ENCODE data around the gene GDF11. TPM values are rescaled to one million over a fixed set of nuclear protein-coding genes. Genes with fewer than 3 reads are reported as not detected.

Gene GDF11
- total RNA-seq, 1 experiment from 2014 or later, result 31.8 TPM

GRCh38 chr12:55795950-55796349, 53.0 kb downstream of the GDF11 start:
- Histone ChIP-seq H2BK5ac (ENCODE audit: insufficient read length, low read length) (no peak overlapping the region), H2BK20ac (ENCODE audit: low read depth, low read length, poor library complexity, severe bottlenecking) (no peak overlapping the region), H4K5ac (ENCODE audit: insufficient read length, low read depth, low read length) (no peak overlapping the region), H3K56ac (ENCODE audit: insufficient read length, low read depth, low read length) (no peak overlapping the region), H3K27me3 (ENCODE audit: insufficient read depth, low read length) (no peaks in the 10 kb centered on the region), H3K79me1 (ENCODE audit: insufficient read depth, low read depth, low read length, poor library complexity, severe bottlenecking) (no peaks in the 10 kb centered on the region), H2BK12ac (ENCODE audit: insufficient read length, low read depth, low read length) (no peak overlapping the region), H4K20me1 (ENCODE audit: control insufficient read depth, insufficient read depth, insufficient read length) (no peaks in the 10 kb centered on the region), H3K23me2 (ENCODE audit: insufficient read length, low read depth, low read length, poor library complexity, severe bottlenecking) (no peaks in the 10 kb centered on the region), H3K9me3 (ENCODE audit: control insufficient read depth, low read depth, low read length) (no peaks in the 10 kb centered on the region), H3K4ac (ENCODE audit: low read depth, low read length) (no peak overlapping the region), H3K27ac (ENCODE audit: insufficient read length, low read depth, low read length) (no peak overlapping the region), H4K91ac (ENCODE audit: insufficient read length, low read depth, low read length) (no peak overlapping the region), H4K8ac (replicated peaks; ENCODE audit: insufficient read length, low read depth, low read length) (no peak overlapping the region), H3K9ac (ENCODE audit: extremely low read depth, insufficient read length, low read length) (no peak overlapping the region), H3K4me2 (ENCODE audit: insufficient read depth, insufficient read length, low read length) (no peak overlapping the region), H3T11ph (ENCODE audit: low read length) (no peak overlapping the region), H3K79me2 (ENCODE audit: insufficient read depth, low read length) (no peaks in the 10 kb centered on the region), H2AFZ (ENCODE audit: low read length) (no peak overlapping the region), H3K18ac (ENCODE audit: insufficient read length, low read depth, low read length) (no peak overlapping the region), H2AK5ac (ENCODE audit: insufficient read length, low read length) (no peak overlapping the region), H3K14ac (ENCODE audit: insufficient read depth, low read length) (no peak overlapping the region), H2BK15ac (ENCODE audit: low read depth, low read length) (no peak overlapping the region), H3K23ac (ENCODE audit: insufficient read length, low read depth, low read length) (no peak overlapping the region), H2BK120ac (ENCODE audit: low read depth, low read length, poor library complexity, severe bottlenecking) (no peak overlapping the region), H3K4me1 (ENCODE audit: insufficient read depth, low read length) (no peaks in the 10 kb centered on the region)
- H3K4me3 Mint-ChIP-seq, result no peak overlapping the region
- peak overlapping the region in 2 of 3 experiments; percentile 34 to 35; a peak in 1 of 7 replicates for H3K27ac Mint-ChIP-seq
- peaks cover 6 to 7% of the 10 kb centered on the region in 2 experiments; a peak in 3 of 4 replicates for H3K4me1 Mint-ChIP-seq
- H3K36me3 Mint-ChIP-seq (ENCODE audit: insufficient read depth in 1 of 3, low read depth in 3 of 3), result peaks cover 38 to 87% (median 78%) of the 10 kb centered on the region in 3 experiments
- no peak for DNase-seq
- no peaks in the 10 kb centered on the region for H3K9me3 Mint-ChIP-seq
- no peaks in the 10 kb centered on the region for H3K27me3 Mint-ChIP-seq (ENCODE audit: low read depth)
- TF ChIP-seq CTCF (conservative IDR thresholded peaks at IDR 0.05), result no peak
